GM19035 (cell line): Measurements from ENCODE around the gene LRRC10.
A peak's percentile ranks its signal among the peaks of the same experiment; 100 is the strongest.
"Not testable (repeated sequence)": the region's sequence is repeated elsewhere in the genome, so short reads cannot be mapped to it uniquely, and the experiment has no call there.

Experiments
- ATAC-seq: cut with Tn5 transposase; IDR thresholded peaks from one replicate; pipeline ENCODE4 v1.9.1; 2021; ENCODE audit not compliant: unreplicated experiment

The LRRC10 gene

DNA sequence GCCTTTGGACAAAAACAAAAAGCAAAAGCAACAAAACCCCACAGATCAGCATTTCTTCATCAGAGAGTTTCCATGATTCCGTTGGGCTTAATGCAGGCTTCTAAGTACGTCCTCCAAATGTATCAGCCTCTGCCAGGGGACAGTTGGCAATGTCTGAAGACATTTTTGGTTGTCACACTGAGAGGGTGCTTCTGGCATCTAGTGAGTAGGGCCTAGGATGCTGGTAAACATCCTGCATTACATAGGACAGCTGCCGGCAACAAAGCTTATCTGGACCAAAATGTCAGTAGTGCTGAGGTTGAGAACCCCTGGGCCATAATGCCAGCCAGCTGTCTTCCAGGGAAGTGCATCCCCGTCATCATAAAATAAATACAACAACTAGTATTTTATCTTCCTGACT lies 9.4 kb upstream of the LRRC10 start:
- ATAC-seq = no peak

- ATAC-seq = no peak
Observed at GRCh38 chr12:69619050-69619449, 8.3 kb upstream of the LRRC10 start.

DNA sequence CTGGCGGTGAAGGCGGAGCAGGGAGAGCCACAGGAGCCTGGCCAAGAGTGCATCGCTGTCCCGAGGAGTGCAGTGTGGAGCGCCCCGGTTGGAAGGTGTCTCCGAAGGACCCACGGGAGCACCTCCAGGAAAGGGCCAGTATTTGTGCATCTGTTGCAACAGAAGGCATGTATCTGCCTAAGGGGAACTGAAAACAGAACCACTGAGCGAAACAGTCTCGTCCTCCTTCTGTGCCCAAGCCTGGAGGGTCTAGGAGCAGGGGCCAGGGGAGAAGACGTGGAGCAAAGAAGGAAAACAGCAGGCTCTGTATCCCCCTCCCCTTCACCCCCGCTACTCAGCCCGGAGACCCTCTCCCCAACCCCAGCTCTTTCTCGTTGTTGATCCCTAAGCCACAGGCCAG lies 5.3 kb upstream of the LRRC10 start:
- ATAC-seq = no peak

- no peak for ATAC-seq
Observed at GRCh38 chr12:69613351-69613750, 2.6 kb upstream of the LRRC10 start.

DNA sequence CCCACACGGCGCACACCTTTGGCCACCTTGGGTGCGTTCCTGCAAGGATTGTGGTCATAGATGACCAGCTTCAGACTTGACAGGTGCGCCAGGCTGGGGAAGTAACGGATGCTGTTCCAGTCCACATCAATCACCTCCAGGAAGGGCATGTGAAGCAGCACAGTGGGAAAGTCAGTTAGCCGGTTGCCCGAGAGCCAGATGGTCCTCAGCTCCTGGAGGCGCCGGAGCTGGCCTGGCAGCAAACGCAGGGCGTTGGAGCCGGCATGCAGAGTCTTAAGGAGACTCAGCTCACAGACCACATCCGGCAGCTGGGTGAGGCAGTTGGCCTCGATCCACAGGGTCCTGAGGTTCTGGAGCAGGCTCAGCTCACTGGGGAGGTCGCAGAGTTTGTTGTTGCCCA lies 581 bp downstream of the LRRC10 start:
- no peak for ATAC-seq

DNA sequence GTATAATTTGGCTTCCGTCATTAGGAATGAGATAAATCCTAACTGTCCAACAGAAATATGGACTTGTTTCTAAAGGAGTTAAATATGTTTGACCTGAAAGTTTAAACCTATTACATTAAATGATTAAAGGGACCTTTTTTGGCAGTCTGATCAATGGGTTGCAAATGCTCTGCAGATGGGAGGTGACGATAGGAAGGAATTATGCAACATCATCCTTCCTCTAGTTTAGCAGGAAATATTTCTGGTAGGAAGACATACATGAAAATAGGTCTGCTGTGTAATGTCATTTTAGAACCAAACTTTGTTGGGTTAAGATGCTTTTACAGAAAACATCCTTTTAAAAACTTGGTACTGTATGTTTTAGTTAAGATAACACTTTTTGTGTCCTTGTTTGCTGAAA lies 2.6 kb downstream of the LRRC10 start:
- no peak for ATAC-seq

DNA sequence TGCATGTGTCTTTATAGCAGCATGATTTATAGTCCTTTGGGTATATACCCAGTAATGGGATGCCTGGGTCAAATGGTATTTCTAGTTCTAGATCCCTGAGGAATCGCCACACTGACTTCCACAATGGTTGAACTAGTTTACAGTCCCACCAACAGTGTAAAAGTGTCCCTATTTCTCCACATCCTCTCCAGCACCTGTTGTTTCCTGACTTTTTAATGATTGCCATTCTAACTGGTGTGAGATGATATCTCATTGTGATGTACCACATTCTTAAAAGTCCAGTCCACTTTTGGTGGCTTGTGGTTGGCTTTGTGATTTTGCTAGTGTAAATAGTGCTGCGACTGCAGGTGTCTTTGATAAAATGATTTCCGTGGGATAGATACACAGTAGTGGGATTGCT lies 6.4 kb downstream of the LRRC10 start:
- not testable (repeated sequence) for ATAC-seq

- not testable (repeated sequence) for ATAC-seq
Observed at GRCh38 chr12:69603556-69603955, 7.2 kb downstream of the LRRC10 start.

GRCh38 chr12:69602954-69603353 lies 7.8 kb downstream of the LRRC10 start:
- no peak for ATAC-seq

GRCh38 chr12:69601962-69602685 lies 8.6 kb downstream of the LRRC10 start:
- no peak for ATAC-seq

- ATAC-seq = no peak
Observed at GRCh38 chr12:69600804-69601203, 9.9 kb downstream of the LRRC10 start.

- ATAC-seq = no peak
Observed at GRCh38 chr12:69598174-69598753, 12.4 kb downstream of the LRRC10 start.

- no peak for ATAC-seq
Observed at GRCh38 chr12:69595689-69596088, 15.0 kb downstream of the LRRC10 start.

DNA sequence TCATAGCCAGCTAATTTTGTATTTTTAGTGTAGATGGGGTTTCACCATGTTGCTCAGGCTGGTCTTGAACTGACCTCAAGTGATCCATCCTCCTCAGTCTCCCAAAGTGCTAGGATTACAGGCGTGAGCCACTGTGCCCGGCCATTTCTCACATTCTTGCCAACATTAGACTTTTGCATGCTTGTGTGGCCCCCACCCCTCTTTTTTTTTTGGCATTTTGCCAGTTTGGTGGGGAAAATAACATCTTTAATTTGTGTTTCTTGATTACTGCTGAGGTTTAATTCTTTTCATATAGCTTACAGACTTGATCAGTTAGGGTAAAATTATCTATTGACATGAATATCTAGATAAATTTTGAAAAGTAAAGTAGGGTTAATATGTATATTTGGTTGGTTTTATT lies 21.6 kb downstream of the LRRC10 start:
- no peak for ATAC-seq

DNA sequence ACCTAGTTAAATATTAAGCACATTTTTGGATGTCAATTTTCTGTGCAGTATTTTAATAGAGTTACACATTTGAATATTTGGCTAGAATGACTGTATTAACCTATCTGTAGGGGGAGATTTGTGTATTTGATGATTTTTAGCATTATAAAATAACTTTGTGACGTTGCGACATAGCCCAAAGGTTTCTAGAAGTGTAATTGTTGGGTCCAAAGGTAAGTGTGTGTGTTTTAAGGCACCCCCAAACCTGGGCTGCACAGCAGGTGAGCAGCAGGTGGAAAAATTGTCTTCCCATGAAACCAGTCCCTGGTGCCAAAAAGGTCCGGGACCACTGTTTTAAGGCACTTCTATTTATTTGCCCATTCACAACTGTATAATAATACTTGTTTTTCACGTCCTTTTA lies 22.2 kb downstream of the LRRC10 start:
- no peak for ATAC-seq

- peak; percentile 97 for ATAC-seq
Observed at GRCh38 chr12:69585189-69586062, 25.3 kb downstream of the LRRC10 start, which contains the start of gene CCT2. TSS of gene CCT2 (plus strand) at chr12:69585459. CDS start at chr12:69585522, 63 bp downstream.

DNA sequence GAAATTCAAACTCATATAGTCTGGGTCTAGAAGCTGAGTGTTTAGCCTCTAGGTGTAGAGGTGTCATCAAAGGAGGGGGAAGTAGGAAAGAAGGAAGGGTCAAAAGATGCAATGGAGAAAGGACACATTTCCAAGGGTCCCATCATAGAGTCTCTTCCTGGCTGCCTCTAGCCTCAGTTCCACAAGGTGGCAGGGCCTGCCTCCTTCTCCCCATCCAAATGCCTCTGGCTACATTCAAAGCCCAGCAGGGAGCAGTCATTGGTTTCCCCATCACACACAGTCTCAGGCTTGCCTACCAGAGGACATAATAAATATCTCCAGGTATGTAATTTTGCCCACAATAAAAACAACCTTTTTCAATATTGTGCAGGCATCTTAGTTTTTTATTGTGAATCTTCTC lies 27.5 kb downstream of the LRRC10 start:
- no peak for ATAC-seq

- no peak for ATAC-seq
Observed at GRCh38 chr12:69580074-69580473, 30.6 kb downstream of the LRRC10 start.

- no peak for ATAC-seq
Observed at GRCh38 chr12:69579029-69579428, 31.7 kb downstream of the LRRC10 start.

DNA sequence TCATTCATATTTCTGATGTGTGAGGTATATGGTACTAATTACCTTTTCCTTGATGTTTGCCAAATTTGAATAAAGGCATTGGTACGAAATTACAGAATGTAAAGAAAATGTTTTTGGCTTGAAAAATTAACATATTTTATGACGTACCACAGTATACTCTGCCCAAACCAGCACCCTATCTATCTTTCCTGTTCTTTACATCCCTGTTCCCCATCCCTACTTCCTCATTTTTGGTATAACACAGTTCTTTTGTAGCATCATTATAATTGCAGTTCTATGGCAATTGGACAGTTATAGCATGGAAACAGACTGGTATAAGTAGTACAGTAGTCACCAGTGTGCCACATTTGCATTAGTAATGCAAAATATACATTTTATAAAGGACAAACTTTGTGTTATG lies 32.4 kb downstream of the LRRC10 start:
- no peak for ATAC-seq

DNA sequence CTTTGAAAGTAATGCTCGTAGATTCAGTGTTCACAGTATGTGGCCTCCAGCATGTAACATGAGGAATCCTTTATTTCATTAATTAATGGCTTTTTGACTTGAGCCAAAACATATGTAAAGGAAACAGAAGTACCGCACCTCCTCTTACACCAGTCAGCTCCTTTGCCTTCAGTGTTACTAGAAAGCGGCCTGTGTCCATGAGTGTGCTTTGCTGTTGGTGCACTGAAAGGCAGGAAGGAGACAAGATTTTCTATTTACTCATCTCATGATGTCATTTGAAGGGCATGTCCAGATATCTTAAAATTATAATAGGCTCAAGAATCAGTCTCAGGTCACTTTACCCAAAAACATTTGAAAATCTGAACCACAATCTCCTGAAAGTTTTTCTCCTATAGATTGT lies 35.4 kb downstream of the LRRC10 start:
- ATAC-seq = no peak
